Lower lobe of right lung (tissue), 2 donors: Measurements from ENCODE around the gene ROR1. TPM values are rescaled to one million over a fixed set of nuclear protein-coding genes. Genes with fewer than 3 reads are reported as not detected.

Experiments used
- ATAC-seq, 2 donors: fragments of 200-7000 bp; cut with Tn5 transposase; one replicate each; pipeline ENCODE4 v1.9.1; 2020 to 2022; ENCODE audit warnings: mild to moderate bottlenecking in 2 of 2, moderate library complexity in 2 of 2
- DNase-seq: peaks from one replicate; pipeline ENCODE4 v3.0.0-alpha.2; 2020
- H3K27ac ChIP-seq: fragments of 200-600 bp; one replicate; pipeline ENCODE4 v1.8.0; 2022
- H3K27me3 ChIP-seq: fragments of 200-600 bp; one replicate; pipeline ENCODE4 v1.8.0; 2022; ENCODE audit warnings: low read depth
- H3K36me3 ChIP-seq: fragments of 200-600 bp; one replicate; pipeline ENCODE4 v1.8.0; 2022; ENCODE audit warnings: mild to moderate bottlenecking
- H3K4me1 ChIP-seq: fragments of 200-600 bp; one replicate; pipeline ENCODE4 v1.8.0; 2022
- H3K4me3 ChIP-seq: fragments of 200-600 bp; one replicate; pipeline ENCODE4 v1.8.0; 2022; ENCODE audit warnings: mild to moderate bottlenecking
- H3K9me3 ChIP-seq: fragments of 200-600 bp; one replicate; pipeline ENCODE4 v1.8.0; 2022
- intact Hi-C: fragments of 100-400 bp; cut with DNase I; formaldehyde crosslinking; loops from one replicate; pipeline ENCODE4 v1.11.0; 2022
- total RNA-seq: library from RNA; stranded (reverse); fragmentation: NEBNext Ultra II Directional; extraction: Animal tissue kit (Norgen Biotek cat#: 25700); gene quantifications from one replicate; pipeline ENCODE4 v1.2.1, GENCODE V29; 2021
- TF ChIP-seq, protein P1 (sequence below): fragments of 200-600 bp; IDR thresholded peaks from one replicate; pipeline ENCODE4 v1.8.0; 2022; ENCODE audit warnings: antibody characterized with exemption, mild to moderate bottlenecking
- donor health status: DM: no; HTN: yes; CAD: no; lungs with severe emphysema.

Gene ROR1
- total RNA-seq, 1 donor from 2014 or later: 15.8 TPM

GRCh38 chr1:64197076-64197475 lies 423.3 kb downstream of the ROR1 start:
- H3K27ac ChIP-seq: no peak overlapping the region
- intact Hi-C loops: no loop called here
- no peaks in the 10 kb centered on the region for H3K36me3 ChIP-seq
- H3K27me3 ChIP-seq: no peaks in the 10 kb centered on the region
- H3K9me3 ChIP-seq: no peaks in the 10 kb centered on the region
- TF ChIP-seq, protein P1, sequence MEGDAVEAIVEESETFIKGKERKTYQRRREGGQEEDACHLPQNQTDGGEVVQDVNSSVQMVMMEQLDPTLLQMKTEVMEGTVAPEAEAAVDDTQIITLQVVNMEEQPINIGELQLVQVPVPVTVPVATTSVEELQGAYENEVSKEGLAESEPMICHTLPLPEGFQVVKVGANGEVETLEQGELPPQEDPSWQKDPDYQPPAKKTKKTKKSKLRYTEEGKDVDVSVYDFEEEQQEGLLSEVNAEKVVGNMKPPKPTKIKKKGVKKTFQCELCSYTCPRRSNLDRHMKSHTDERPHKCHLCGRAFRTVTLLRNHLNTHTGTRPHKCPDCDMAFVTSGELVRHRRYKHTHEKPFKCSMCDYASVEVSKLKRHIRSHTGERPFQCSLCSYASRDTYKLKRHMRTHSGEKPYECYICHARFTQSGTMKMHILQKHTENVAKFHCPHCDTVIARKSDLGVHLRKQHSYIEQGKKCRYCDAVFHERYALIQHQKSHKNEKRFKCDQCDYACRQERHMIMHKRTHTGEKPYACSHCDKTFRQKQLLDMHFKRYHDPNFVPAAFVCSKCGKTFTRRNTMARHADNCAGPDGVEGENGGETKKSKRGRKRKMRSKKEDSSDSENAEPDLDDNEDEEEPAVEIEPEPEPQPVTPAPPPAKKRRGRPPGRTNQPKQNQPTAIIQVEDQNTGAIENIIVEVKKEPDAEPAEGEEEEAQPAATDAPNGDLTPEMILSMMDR: no peak
- DNase-seq (no peak), ATAC-seq (no peak)
- no peak overlapping the region for H3K4me3 ChIP-seq
- H3K4me1 ChIP-seq: no peaks in the 10 kb centered on the region

GRCh38 chr1:64199154-64199553 lies 425.3 kb downstream of the ROR1 start:
- TF ChIP-seq, protein P1: no peak
- Histone ChIP-seq H3K4me1 (no peaks in the 10 kb centered on the region), H3K4me3 (no peak overlapping the region), H3K27ac (no peak overlapping the region), H3K27me3 (no peaks in the 10 kb centered on the region), H3K9me3 (no peaks in the 10 kb centered on the region), H3K36me3 (no peaks in the 10 kb centered on the region)
- ATAC-seq (no peak), DNase-seq (no peak)
- intact Hi-C loops: no loop called here

GRCh38 chr1:64200064-64200463 lies 426.2 kb downstream of the ROR1 start:
- Histone ChIP-seq H3K4me3 (no peak overlapping the region), H3K9me3 (no peaks in the 10 kb centered on the region), H3K27me3 (no peaks in the 10 kb centered on the region), H3K36me3 (no peaks in the 10 kb centered on the region), H3K27ac (no peak overlapping the region), H3K4me1 (no peaks in the 10 kb centered on the region)
- no peak for ATAC-seq
- TF ChIP-seq, protein P1: no peak
- intact Hi-C loops: no loop called here
- no peak for DNase-seq

GRCh38 chr1:64203420-64203819 lies 429.6 kb downstream of the ROR1 start, which contains the start of gene UBE2U:
Gene UBE2U, plus strand, starts transcription at chr1:64203623. Its CDS starts 428 bp downstream, at chr1:64204051.
- ATAC-seq: no peak
- H3K27ac ChIP-seq: no peak within 1 kb of the TSS
- no peaks in the 10 kb centered on the region for H3K27me3 ChIP-seq
- H3K4me3 ChIP-seq: no peak within 1 kb of the TSS
- intact Hi-C loops: no loop called here
- H3K9me3 ChIP-seq: no peaks in the 10 kb centered on the region
- DNase-seq: no peak
- H3K4me1 ChIP-seq: no peaks in the 10 kb centered on the region
- no peaks in the 10 kb centered on the region for H3K36me3 ChIP-seq
- TF ChIP-seq, protein P1: no peak

DNA sequence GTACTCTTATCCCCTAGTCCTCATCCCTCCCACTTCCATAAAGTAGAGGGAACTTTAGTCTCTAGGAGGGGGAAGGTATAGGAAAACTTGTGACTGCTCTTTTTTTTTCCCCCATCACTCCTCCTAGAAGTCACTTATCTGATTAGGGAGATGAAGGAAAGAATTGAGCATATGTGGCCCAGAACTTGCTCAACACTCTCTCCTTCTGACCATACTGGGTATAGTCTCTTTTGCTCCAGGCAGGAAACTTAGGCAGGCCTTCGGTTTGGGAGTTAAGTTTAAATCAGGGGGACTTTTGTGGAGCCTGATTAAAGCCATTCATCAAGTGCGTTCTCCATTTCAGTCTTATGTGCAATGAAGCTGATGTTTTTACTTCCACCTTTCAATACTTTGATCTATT lies 435.4 kb downstream of the ROR1 start:
- H3K4me1 ChIP-seq: no peaks in the 10 kb centered on the region
- H3K27me3 ChIP-seq: no peaks in the 10 kb centered on the region
- no peak overlapping the region for H3K27ac ChIP-seq
- TF ChIP-seq, protein P1: no peak
- H3K9me3 ChIP-seq: no peaks in the 10 kb centered on the region
- intact Hi-C loops: no loop called here
- DNase-seq (no peak), ATAC-seq (no peak)
- no peak overlapping the region for H3K4me3 ChIP-seq
- no peaks in the 10 kb centered on the region for H3K36me3 ChIP-seq

DNA sequence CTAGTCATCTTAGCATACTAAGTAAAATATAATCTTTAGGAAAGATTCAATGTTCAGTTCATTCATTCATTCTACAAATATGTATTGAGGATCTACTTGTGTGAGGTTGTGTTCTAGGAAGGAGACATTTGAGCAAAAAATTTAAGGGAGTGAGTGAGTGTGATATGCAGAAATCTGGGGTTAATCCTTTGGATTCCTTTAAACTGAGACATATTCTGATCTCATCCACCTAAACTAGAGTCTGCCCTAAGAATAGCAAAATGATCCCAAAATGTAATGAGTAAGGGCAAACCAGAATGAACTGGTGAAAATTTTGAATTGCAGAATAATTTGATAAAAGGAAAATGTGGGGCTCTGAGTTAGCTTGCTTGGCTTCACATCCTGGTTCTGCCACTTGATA lies 438.2 kb downstream of the ROR1 start:
- ATAC-seq (no peak), DNase-seq (no peak)
- H3K9me3 ChIP-seq: no peaks in the 10 kb centered on the region
- no peak overlapping the region for H3K27ac ChIP-seq
- H3K36me3 ChIP-seq: no peaks in the 10 kb centered on the region
- no peaks in the 10 kb centered on the region for H3K4me1 ChIP-seq
- TF ChIP-seq, protein P1: no peak
- no peaks in the 10 kb centered on the region for H3K27me3 ChIP-seq
- H3K4me3 ChIP-seq: no peak overlapping the region
- intact Hi-C loops: no loop called here
